Left lung (tissue), 10 donors: Measurements from ENCODE around the gene DMRTC2. TPM values are rescaled to one million over a fixed set of nuclear protein-coding genes. Genes with fewer than 3 reads are reported as not detected.
"Not testable (repeated sequence)": the region's sequence is repeated elsewhere in the genome, so short reads cannot be mapped to it uniquely, and the experiment has no call there.

Source experiments
- ATAC-seq: fragments of 200-7000 bp; cut with Tn5 transposase; one replicate; pipeline ENCODE4 v1.9.1; 2020; ENCODE audit warnings: moderate library complexity
- DNase-seq, 4 donors: peaks; one replicate each; pipeline ENCODE4 v3.0.0-alpha.2; 2013 to 2020
- H3K27ac ChIP-seq, 2 donors: fragments of 200-600 bp; sonication (generic) in 1 of 2; one replicate each; pipeline versions ENCODE4 v1.5.0 to v1.8.0; 2020 to 2021
- H3K27me3 ChIP-seq, 2 donors: fragments of 200-600 bp; sonication (generic) in 1 of 2; one replicate each; pipeline versions ENCODE4 v1.5.0 to v1.8.0; 2020 to 2021
- H3K36me3 ChIP-seq, 2 donors: fragments of 200-600 bp; sonication (generic) in 1 of 2; one replicate each; pipeline versions ENCODE4 v1.5.0 to v1.8.0; 2020 to 2021
- H3K4me1 ChIP-seq, 2 donors: fragments of 200-600 bp; one replicate each; pipeline ENCODE4 v1.8.0; 2021
- H3K4me3 ChIP-seq, 2 donors: fragments of 200-600 bp; sonication (generic) in 1 of 2; one replicate each; pipeline versions ENCODE4 v1.5.0 to v1.8.0; 2020 to 2021; ENCODE audit warnings: mild to moderate bottlenecking in 1 of 2
- H3K9me3 ChIP-seq, 2 donors: fragments of 200-600 bp; sonication (generic) in 1 of 2; one replicate each; pipeline versions ENCODE4 v1.5.0 to v1.8.0; 2020 to 2021
- intact Hi-C, 2 donors: fragments of 100-400 bp; cut with DNase I; formaldehyde crosslinking; loops; one replicate each; pipeline versions ENCODE4 v1.11.2 to v1.14.2; 2022
- polyA plus RNA-seq, 6 donors: library from polyadenylated mRNA; unstranded; fragments of 120-200 nt; gene quantifications; one replicate each; pipeline ENCODE4 v1.2.1, GENCODE V29; 2013; ENCODE audit not compliant: insufficient read length in 6 of 6
- total RNA-seq, 2 donors: library from RNA; stranded (reverse); fragmentation: NEBNext Ultra II Directional; extraction: Animal tissue kit (Norgen Biotek cat#: 25700); gene quantifications; one replicate each; pipeline ENCODE4 v1.2.1, GENCODE V29; 2021
- TF ChIP-seq, protein P1 (sequence below), 2 donors: fragments of 200-600 bp; sonication (generic) in 1 of 2; IDR thresholded peaks; one replicate each; pipeline versions ENCODE4 v1.5.0 to v1.8.0; 2021; ENCODE audit warnings: antibody characterized with exemption in 2 of 2
- donor health status: DM: no; HTN: yes; CAD: no.
- donor health status: DM: no; HTN: no; CAD: no.

Gene DMRTC2
- total and polyA plus RNA-seq, 8 donors, result not detected

DNA sequence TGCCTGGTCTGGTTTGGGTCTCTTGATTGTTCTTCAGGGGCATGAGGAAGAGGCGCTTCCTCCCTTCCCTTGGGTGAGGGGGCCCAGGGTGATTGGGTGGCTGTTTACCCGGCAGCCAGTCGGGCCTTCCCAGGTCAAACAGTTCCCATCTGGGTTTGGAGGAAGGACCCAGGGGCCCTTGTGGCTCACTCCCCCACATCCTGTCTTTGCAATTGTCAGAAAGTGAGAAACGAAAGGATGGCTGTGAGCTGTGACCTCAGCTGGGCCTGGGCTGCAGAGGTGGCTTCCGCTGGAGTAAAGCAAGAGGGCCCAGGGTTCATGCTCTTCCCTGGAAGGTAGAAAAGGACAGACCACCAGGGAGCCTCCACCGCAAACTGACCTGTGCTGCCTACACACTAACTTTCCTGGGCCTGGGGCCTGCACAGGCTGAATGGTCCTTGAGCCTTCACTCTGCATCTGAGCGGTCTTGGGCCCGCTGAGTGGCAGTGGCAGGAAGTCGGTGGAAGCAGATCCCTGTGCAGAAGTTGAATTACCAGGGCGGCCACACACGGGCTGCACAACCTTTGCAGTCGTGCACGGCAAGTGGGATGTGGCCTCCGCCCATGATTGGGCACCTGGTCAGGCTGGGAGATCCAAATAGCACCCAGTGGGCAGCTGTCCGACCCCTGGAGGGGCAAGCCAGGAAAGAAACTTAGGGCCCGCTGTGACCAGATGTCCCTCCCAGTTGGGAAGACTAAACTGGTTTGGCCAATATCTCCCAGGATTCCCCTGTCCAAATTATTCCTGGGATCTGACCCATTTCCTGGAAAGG lies 26.9 kb downstream of the DMRTC2 start:
- DNase-seq (no peak), ATAC-seq (no peak)
- Histone ChIP-seq H3K27ac (peak overlapping the region in 1 of 2 donors; percentile 74), H3K4me3 (no peak overlapping the region), H3K27me3 (no peaks in the 10 kb centered on the region), H3K36me3 (peaks cover 3 to 64% of the 10 kb centered on the region in 2 donors), H3K9me3 (no peaks in the 10 kb centered on the region), H3K4me1 (peaks cover 25 to 87% of the 10 kb centered on the region in 2 donors)
- TF ChIP-seq, protein P1, sequence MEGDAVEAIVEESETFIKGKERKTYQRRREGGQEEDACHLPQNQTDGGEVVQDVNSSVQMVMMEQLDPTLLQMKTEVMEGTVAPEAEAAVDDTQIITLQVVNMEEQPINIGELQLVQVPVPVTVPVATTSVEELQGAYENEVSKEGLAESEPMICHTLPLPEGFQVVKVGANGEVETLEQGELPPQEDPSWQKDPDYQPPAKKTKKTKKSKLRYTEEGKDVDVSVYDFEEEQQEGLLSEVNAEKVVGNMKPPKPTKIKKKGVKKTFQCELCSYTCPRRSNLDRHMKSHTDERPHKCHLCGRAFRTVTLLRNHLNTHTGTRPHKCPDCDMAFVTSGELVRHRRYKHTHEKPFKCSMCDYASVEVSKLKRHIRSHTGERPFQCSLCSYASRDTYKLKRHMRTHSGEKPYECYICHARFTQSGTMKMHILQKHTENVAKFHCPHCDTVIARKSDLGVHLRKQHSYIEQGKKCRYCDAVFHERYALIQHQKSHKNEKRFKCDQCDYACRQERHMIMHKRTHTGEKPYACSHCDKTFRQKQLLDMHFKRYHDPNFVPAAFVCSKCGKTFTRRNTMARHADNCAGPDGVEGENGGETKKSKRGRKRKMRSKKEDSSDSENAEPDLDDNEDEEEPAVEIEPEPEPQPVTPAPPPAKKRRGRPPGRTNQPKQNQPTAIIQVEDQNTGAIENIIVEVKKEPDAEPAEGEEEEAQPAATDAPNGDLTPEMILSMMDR (IDR thresholded peaks at IDR 0.05), result no peak
- intact Hi-C loops, result loop anchor here in 1 of 2 donors (5.0 kb wide), 1 partner anchor 66 kb away; no protein-coding TSS in a partner anchor

DNA sequence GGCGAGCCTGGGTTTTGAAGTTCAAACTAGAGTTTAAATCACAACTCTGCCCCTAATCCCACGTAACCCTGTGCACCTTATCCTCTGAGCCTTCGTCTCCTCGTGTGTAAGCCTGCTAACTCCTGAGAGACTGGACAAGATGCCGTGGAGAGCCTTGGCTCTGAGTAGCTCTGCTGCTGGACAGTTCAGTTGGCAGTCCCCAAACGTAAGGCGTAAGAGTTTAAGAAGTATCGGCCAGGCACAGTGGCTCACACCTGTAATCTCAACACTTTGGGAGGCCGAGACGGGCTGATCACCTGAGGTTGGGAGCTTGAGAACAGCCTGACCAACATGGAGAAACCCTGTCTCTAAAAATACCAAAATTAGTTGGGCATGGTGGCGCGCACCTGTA lies 27.5 kb downstream of the DMRTC2 start:
- peaks cover 25 to 87% of the 10 kb centered on the region in 2 donors for H3K4me1 ChIP-seq

DNA sequence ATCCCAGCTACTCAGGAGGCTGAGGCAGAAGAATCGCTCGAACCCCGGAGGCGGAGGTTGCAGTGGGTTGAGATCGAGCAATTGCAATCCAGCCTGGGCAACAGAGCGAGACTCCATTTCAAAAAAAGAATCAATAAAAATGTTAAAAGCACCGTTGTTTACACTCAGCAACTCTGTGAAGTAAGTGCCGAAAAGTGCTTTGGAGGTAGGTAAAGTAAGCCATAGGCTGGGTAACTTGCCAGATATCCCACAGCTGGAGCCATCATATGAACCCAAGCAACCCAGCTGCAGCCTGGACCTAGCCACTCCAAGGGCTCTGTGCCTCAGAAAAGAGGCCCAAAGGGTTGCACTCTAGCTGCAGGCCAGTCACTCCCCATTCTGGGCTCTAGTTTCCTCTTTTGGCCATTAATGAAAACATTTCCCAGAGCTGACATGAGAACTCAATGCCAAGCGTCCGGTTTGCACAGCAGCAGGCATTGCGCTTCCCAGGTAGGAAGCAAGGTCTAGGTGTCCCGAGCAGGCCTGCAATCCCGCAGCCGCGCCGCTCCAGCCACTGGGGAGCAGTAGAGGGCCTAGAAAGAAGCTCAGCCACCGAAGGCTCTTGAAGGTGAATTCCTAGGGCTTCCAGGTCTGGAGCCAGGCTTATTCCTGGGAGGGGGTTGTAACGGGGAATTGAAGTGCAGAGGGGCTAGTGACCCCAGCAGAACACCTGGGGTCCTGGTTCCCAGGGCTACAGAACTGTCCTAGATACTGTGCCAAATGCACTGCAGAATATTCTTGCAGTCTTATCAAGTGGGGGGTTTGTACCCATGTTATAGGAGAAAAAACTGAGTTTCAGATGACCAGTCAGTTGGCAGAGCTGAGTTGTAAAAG lies 28.2 kb downstream of the DMRTC2 start:
- H3K4me3 ChIP-seq, result no peak overlapping the region
- peaks cover 3 to 52% of the 10 kb centered on the region in 2 donors for H3K36me3 ChIP-seq
- peak in 3 of 4 donors; percentile 60 to 96 (median 78) for DNase-seq
- peaks cover 22 to 87% of the 10 kb centered on the region in 2 donors for H3K4me1 ChIP-seq
- intact Hi-C loops, result loop anchor here in 1 of 2 donors (5.0 kb wide), 1 partner anchor 64 kb away; no protein-coding TSS in a partner anchor
- ATAC-seq, result peak; percentile 84
- TF ChIP-seq, protein P1 (IDR thresholded peaks at IDR 0.05), result peak; percentile 61 to 66
- H3K27ac ChIP-seq, result peak overlapping the region in 1 of 2 donors; percentile 74
- no peaks in the 10 kb centered on the region for H3K9me3 ChIP-seq
- no peaks in the 10 kb centered on the region for H3K27me3 ChIP-seq

More for the DNA sequence above, 27.5 kb downstream of the DMRTC2 start:
- H3K4me3 ChIP-seq, result no peak overlapping the region
- TF ChIP-seq, protein P1 (IDR thresholded peaks at IDR 0.05), result no peak
- H3K27ac ChIP-seq, result peak overlapping the region in 1 of 2 donors; percentile 74
- no peaks in the 10 kb centered on the region for H3K27me3 ChIP-seq
- peaks cover 3 to 58% of the 10 kb centered on the region in 2 donors for H3K36me3 ChIP-seq
- no peaks in the 10 kb centered on the region for H3K9me3 ChIP-seq
- DNase-seq, result no peak
- ATAC-seq, result no peak
- intact Hi-C loops, result loop anchor here in 1 of 2 donors (5.0 kb wide), 1 partner anchor 65 kb away; no protein-coding TSS in a partner anchor

GRCh38 chr19:41875973-41876372 lies 31.1 kb downstream of the DMRTC2 start:
- DNase-seq, H3K9me3 ChIP-seq, H3K4me3 ChIP-seq, intact Hi-C loops, ATAC-seq, H3K27me3 ChIP-seq: not testable (repeated sequence)
- H3K27ac ChIP-seq, result peak overlapping the region in 1 of 2 donors; percentile 78
- H3K36me3 ChIP-seq, result peaks cover 0 to 23% of the 10 kb centered on the region in 2 donors
- peaks cover 5 to 69% of the 10 kb centered on the region in 2 donors for H3K4me1 ChIP-seq
